Measurements from ENCODE around the gene MUC7. TPM values are rescaled to one million over a fixed set of nuclear protein-coding genes. Genes with fewer than 3 reads are reported as not detected.
A peak's percentile ranks its signal among the peaks of the same experiment; 100 is the strongest.

MUC7 gene
- total RNA-seq, 1 experiment from 2014 or later, result not detected

DNA sequence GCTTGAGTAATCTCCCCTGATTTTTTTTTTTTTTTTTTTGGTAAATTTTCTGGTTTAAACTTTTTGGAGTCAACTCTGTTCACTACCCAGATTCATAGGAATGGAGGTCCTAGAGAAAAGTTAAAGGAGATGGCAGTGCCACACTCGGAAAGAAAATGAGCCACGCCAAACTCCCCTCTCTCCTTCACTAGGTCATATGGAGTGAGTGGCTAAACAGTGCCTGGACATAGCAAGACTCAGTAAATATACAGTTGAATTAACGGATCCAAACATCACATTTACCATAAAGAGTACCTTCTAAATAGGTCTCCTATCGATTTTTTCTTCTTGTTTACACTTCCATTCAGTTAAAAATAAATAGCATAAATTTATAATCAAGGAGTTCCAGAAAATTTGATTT, 32.7 kb downstream of the MUC7 start (continued):
- TF ChIP-seq, protein P1, sequence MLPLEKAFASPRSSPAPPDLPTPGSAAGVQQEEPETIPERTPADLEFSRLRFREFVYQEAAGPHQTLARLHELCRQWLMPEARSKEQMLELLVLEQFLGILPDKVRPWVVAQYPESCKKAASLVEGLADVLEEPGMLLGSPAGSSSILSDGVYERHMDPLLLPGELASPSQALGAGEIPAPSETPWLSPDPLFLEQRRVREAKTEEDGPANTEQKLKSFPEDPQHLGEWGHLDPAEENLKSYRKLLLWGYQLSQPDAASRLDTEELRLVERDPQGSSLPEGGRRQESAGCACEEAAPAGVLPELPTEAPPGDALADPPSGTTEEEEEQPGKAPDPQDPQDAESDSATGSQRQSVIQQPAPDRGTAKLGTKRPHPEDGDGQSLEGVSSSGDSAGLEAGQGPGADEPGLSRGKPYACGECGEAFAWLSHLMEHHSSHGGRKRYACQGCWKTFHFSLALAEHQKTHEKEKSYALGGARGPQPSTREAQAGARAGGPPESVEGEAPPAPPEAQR (CRISPR knock-in tag; IDR thresholded peaks at IDR 0.05), result no peak
- TF ChIP-seq ZNF138 (CRISPR knock-in tag; conservative IDR thresholded peaks at IDR 0.05) (no peak), RORB (CRISPR knock-in tag; IDR thresholded peaks at IDR 0.05) (no peak), TEAD1 (CRISPR knock-in tag; IDR thresholded peaks at IDR 0.05) (no peak), NFE2L1 (CRISPR knock-in tag; IDR thresholded peaks at IDR 0.05) (no peak), ZNF396 (CRISPR knock-in tag; IDR thresholded peaks at IDR 0.05; ENCODE audit: borderline replicate concordance) (no peak), SOX15 (CRISPR knock-in tag; IDR thresholded peaks at IDR 0.05) (no peak)
- TF ChIP-seq, protein P2, sequence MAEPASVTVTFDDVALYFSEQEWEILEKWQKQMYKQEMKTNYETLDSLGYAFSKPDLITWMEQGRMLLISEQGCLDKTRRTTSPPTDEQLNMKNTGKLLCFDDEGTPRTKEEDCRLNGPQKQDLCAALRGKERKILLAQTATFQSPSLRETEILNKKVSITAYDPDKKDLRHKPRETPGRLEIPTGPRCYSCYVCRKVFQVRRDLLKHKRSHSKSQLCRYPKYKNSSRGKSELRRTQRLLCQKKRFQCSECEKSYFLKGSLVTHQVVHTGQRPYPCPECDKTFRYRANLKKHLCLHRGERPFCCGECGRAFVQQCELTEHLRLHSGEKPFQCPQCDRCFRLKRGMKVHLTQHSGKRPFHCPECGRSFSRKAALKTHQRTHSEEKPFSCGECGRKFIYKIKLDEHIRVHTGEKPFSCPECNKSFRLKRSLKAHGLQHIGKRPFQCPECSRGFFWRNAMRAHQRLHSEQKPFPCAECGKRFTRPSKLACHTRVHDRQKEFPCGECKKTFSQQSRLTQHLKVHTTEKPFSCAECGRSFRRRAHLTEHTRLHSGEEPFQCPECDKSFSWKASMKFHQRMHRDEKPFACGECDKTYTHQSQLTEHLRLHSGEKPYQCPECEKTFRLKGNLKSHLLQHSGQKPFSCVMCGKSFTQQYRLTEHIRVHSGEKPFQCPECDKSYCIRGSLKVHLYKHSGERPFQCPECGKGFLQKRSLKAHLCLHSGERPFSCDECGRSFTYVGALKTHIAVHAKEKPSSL (CRISPR knock-in tag; conservative IDR thresholded peaks at IDR 0.05), result no peak
- TF ChIP-seq, protein P3, sequence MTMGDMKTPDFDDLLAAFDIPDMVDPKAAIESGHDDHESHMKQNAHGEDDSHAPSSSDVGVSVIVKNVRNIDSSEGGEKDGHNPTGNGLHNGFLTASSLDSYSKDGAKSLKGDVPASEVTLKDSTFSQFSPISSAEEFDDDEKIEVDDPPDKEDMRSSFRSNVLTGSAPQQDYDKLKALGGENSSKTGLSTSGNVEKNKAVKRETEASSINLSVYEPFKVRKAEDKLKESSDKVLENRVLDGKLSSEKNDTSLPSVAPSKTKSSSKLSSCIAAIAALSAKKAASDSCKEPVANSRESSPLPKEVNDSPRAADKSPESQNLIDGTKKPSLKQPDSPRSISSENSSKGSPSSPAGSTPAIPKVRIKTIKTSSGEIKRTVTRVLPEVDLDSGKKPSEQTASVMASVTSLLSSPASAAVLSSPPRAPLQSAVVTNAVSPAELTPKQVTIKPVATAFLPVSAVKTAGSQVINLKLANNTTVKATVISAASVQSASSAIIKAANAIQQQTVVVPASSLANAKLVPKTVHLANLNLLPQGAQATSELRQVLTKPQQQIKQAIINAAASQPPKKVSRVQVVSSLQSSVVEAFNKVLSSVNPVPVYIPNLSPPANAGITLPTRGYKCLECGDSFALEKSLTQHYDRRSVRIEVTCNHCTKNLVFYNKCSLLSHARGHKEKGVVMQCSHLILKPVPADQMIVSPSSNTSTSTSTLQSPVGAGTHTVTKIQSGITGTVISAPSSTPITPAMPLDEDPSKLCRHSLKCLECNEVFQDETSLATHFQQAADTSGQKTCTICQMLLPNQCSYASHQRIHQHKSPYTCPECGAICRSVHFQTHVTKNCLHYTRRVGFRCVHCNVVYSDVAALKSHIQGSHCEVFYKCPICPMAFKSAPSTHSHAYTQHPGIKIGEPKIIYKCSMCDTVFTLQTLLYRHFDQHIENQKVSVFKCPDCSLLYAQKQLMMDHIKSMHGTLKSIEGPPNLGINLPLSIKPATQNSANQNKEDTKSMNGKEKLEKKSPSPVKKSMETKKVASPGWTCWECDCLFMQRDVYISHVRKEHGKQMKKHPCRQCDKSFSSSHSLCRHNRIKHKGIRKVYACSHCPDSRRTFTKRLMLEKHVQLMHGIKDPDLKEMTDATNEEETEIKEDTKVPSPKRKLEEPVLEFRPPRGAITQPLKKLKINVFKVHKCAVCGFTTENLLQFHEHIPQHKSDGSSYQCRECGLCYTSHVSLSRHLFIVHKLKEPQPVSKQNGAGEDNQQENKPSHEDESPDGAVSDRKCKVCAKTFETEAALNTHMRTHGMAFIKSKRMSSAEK (CRISPR knock-in tag; IDR thresholded peaks at IDR 0.05; ENCODE audit: borderline replicate concordance), result no peak
- TF ChIP-seq, protein P4, sequence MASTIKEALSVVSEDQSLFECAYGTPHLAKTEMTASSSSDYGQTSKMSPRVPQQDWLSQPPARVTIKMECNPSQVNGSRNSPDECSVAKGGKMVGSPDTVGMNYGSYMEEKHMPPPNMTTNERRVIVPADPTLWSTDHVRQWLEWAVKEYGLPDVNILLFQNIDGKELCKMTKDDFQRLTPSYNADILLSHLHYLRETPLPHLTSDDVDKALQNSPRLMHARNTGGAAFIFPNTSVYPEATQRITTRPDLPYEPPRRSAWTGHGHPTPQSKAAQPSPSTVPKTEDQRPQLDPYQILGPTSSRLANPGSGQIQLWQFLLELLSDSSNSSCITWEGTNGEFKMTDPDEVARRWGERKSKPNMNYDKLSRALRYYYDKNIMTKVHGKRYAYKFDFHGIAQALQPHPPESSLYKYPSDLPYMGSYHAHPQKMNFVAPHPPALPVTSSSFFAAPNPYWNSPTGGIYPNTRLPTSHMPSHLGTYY (CRISPR knock-in tag; IDR thresholded peaks at IDR 0.05), result no peak

DNA sequence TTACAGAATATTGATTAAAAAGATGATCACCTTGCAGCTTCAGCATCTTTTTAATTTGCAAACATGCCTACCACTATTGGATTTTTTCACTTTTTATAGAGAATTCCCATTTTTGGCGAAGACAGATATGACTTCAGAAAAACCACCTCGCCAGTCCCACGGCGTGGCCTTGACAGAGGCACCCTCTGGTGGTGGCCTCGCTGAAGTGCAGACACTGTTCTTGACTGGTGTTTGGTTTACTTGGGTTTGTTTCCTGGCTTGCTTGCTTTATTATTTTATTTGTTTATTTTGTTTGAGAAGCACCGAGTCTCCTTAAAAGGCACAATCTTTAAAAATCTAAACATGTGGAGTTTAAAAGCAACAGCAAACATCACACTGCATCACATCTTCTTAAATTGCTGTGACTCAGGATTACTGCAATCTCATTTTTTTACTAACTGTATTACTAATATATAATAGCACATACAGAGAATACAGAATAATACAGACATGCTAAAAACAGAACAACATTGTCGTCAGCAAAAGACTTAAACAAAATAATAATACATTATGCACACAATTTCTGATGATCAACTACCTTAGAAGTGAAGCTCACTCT, 33.3 kb downstream of the MUC7 start:
- DNase-seq (ENCODE audit: low spot score), result peak; percentile 77
- TF ChIP-seq JUN (CRISPR knock-in tag; IDR thresholded peaks at IDR 0.05) (no peak), SMAD3 (CRISPR knock-in tag; IDR thresholded peaks at IDR 0.05; ENCODE audit: borderline replicate concordance) (no peak), ZNF219 (CRISPR knock-in tag; IDR thresholded peaks at IDR 0.05; ENCODE audit: borderline replicate concordance) (no peak)
- TF ChIP-seq, protein P5, sequence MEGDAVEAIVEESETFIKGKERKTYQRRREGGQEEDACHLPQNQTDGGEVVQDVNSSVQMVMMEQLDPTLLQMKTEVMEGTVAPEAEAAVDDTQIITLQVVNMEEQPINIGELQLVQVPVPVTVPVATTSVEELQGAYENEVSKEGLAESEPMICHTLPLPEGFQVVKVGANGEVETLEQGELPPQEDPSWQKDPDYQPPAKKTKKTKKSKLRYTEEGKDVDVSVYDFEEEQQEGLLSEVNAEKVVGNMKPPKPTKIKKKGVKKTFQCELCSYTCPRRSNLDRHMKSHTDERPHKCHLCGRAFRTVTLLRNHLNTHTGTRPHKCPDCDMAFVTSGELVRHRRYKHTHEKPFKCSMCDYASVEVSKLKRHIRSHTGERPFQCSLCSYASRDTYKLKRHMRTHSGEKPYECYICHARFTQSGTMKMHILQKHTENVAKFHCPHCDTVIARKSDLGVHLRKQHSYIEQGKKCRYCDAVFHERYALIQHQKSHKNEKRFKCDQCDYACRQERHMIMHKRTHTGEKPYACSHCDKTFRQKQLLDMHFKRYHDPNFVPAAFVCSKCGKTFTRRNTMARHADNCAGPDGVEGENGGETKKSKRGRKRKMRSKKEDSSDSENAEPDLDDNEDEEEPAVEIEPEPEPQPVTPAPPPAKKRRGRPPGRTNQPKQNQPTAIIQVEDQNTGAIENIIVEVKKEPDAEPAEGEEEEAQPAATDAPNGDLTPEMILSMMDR (IDR thresholded peaks at IDR 0.05), result peak; percentile 86
- TF ChIP-seq, protein P6, sequence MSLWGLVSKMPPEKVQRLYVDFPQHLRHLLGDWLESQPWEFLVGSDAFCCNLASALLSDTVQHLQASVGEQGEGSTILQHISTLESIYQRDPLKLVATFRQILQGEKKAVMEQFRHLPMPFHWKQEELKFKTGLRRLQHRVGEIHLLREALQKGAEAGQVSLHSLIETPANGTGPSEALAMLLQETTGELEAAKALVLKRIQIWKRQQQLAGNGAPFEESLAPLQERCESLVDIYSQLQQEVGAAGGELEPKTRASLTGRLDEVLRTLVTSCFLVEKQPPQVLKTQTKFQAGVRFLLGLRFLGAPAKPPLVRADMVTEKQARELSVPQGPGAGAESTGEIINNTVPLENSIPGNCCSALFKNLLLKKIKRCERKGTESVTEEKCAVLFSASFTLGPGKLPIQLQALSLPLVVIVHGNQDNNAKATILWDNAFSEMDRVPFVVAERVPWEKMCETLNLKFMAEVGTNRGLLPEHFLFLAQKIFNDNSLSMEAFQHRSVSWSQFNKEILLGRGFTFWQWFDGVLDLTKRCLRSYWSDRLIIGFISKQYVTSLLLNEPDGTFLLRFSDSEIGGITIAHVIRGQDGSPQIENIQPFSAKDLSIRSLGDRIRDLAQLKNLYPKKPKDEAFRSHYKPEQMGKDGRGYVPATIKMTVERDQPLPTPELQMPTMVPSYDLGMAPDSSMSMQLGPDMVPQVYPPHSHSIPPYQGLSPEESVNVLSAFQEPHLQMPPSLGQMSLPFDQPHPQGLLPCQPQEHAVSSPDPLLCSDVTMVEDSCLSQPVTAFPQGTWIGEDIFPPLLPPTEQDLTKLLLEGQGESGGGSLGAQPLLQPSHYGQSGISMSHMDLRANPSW (CRISPR knock-in tag; conservative IDR thresholded peaks at IDR 0.05; ENCODE audit: low read depth), result no peak
- ChIA-PET CTCF (interaction anchor here (0.6 kb wide), 1 partner anchor 14 kb away, joined by 3 read pairs; no protein-coding TSS in a partner anchor), POLR2A (no interaction called here)
- Mint-ChIP-seq H3K27me3 (ENCODE audit: low read depth) (no peaks in the 10 kb centered on the region), H3K4me1 (no peaks in the 10 kb centered on the region), H3K9me3 (0 out of 2 replicates have a peak, but pooled peaks cover 2% of the 10 kb centered on the region), H3K36me3 (no peaks in the 10 kb centered on the region), H3K27ac (no peak overlapping the region), H3K4me3 (no peak overlapping the region)
- peak; percentile 87 for ATAC-seq
